GM18505 (cell line): ENCODE data around the gene ANGEL2.
"Not testable (repeated sequence)": the region's sequence is repeated elsewhere in the genome, so short reads cannot be mapped to it uniquely, and the experiment has no call there.

Experiments
- ATAC-seq: cut with Tn5 transposase; IDR thresholded peaks from one replicate; pipeline ENCODE4 v1.9.1; 2021; ENCODE audit not compliant: unreplicated experiment
- POLR2A ChIP-seq: IDR thresholded peaks from 4 replicates; pipeline ENCODE4 v1.6.1; 2011; ENCODE audit warnings: borderline replicate concordance; ENCODE audit not compliant: insufficient read depth, insufficient read length; ENCODE audit errors: extremely low read depth

ANGEL2 gene, protein sequence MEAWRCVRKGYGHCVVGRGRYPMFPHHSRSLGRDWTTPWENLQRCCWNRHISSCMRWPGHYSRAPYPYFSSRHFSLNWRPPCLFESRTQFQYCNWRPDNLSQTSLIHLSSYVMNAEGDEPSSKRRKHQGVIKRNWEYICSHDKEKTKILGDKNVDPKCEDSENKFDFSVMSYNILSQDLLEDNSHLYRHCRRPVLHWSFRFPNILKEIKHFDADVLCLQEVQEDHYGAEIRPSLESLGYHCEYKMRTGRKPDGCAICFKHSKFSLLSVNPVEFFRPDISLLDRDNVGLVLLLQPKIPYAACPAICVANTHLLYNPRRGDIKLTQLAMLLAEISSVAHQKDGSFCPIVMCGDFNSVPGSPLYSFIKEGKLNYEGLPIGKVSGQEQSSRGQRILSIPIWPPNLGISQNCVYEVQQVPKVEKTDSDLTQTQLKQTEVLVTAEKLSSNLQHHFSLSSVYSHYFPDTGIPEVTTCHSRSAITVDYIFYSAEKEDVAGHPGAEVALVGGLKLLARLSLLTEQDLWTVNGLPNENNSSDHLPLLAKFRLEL

DNA sequence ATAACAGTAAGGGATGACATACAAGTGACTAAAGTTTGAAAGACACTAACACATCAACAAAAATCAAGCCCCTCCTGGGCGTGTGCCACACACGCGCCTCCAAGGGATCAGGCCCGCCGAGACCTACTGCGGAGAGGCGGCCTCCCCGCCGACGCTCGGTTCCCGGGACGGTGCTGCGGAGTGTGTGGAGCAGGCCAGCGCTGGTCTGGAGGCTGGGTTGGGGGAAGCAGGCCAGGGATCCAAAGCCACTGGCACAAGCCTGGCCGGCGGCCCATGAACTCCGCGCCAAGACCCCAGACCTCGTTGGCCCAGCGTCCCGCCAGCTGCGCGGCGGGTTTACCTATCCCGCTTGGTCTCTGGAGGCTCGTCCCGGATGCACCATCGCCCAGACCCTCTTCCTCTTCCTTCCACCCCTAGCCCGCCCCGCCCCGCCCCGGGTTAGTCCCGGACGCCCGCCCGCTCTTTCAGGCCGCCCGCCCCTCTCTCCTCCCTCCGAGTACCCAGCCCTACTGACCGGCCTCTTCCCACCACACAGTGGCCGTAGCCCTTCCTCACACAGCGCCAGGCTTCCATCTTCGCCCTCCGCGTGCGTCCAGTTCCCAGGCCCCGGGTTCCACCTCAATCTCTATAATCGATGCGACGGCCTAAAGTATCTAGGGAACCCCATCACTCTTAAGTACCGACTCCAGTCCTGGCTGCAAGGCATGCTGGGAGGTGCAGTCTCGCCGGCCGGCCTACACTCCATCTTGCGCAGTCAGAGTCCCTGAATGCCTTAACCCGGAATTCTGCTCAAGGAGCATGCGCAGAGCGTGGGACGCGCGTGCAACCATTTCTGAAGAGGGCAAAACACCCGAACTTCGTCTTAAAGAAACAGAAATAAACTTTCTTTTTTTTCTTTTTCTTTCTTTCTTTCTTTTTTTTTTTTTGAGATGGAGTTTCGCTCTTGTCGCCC lies at the start of gene ANGEL2:
Gene ANGEL2, minus strand, starts transcription at position 769 of the 952 bp plus-strand sequence. Its CDS starts 196 bp downstream, at position 573.
- TF ChIP-seq POLR2A, result peak; percentile 91
- ATAC-seq, result peak; percentile 94

DNA sequence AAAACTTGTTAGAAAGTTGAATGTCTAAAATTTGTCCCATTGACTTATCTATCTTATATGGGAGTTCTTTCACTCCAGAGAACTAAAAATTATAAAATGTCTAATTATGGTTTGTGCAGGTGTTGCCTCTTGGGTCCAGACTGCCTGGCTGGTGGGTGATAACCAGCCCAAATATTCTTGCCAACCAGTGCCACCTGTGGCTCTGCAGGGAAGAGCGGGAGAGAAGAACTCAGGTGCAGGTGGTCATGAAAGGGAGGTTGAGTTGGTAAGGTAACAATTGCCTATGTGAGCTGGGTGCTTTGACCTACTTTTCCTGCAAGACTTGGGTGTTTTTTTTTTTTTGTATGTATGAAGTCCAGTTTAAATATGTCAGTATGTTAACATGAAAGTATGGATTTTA lies 45.6 kb upstream of the ANGEL2 start:
- ATAC-seq, result no peak
- no peak for TF ChIP-seq POLR2A

DNA sequence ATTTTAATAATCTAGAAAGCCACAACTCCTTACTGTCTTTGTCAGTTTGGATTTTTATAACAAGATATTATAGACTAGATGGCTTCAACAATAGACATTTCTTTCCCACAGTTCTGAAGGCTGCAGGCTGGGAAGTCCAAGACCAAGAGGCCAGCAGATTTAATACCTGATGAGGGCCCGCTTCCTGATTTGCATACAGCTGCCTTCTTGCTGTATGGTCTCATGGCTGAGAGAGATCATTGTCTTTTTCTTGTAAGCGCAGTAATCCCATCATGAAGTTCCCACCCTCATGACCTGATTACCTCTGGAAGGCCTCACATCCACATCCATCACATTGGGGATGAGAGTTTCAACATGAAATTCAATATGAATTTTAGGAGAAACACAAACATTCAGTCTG lies 45.2 kb upstream of the ANGEL2 start:
- TF ChIP-seq POLR2A, result no peak
- ATAC-seq, result no peak

DNA sequence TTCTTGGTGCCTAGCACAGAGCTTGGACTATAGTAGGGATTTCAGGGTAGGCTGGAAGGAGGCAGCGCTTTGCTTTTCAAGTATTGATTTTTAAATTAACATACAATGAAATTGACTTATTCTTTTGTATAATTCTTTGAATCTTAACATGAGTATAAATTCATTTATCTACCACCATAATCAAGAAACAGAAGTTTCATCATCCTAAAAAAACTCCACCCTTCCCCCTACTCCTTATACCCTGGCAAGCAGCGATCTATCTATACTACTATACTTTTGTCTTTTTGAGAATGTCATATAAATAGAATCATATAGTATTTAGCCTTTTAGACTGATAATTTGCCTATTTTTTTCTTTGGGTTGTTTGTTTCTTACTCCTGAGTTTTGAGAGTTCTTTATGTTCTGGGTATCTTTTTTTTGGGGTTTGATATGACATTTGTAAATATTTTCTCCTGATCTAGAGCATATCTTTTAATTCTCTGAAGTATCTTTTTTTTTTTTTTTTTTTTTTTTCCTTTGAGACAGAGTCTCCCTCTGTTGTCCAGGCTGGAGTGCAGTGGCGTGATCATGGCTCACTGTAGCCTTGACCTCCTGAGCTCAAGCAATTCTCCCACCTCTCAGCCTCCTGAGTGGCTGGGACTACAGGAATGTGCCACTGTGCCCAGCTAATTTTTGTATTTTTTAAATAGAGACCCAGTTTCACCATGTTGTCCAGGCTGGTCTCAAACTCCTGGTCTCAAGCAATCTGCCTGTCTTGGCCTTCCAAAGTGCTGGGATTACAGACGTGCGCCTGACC lies 41.8 kb upstream of the ANGEL2 start:
- no peak for ATAC-seq
- TF ChIP-seq POLR2A, result no peak

DNA sequence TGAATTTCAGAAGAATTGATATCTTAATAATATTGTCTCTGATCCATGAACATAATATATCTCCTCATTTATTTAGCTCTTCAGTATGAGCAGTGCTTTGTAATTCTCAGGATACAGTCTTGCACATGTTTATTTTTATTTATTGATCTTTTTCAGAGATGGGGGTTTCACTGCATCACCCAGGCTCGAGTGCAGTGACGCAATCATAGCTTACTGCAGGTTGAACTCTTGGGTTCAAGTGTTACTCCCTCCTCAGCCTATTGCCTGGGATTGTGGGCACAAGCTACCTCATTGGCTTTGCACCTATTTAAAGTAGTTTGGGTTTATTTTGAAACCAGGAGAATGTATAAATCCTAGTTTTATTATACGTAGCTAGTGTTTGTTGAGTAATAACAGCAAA lies 40.1 kb upstream of the ANGEL2 start:
- TF ChIP-seq POLR2A, result no peak

DNA sequence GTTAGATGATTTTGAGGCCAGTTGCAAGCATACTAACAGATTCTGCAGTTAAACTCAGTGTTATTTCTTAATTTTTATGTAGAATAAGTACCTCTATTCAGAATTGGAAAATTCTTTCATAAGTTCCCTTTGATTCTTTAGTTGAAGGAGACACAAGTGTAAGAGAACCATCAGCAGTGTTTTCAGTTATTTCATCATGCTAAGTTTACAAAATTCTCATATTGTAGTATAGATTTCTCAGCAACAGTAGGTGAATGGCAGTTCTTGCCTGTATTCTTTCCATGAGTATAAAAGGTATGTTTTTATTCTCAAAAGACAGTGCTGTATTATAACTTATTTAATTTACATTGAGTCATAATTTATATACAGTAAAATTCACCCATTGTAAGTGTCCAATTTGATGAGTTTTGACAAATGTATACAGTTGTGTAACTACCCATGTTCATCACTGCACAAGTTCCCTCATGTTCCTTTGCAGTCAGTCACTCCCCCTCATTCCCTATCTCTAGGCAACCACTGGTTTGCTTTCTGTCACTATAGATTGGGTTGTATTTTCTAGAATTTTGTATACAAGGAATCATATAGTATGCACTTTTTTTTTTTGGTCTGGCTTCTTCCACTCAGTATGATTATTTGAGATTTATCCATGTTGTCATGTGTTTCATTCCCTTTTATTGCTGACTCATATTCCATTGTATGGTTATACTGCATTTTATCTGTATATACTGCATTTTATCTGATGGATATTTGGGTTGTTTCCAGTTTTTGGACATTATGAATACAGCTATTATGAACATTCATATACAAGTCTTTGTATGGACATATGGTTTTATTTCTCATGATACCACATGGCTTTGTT lies 39.3 kb upstream of the ANGEL2 start:
- no peak for TF ChIP-seq POLR2A
- ATAC-seq, result no peak

More for the DNA sequence above, 40.1 kb upstream of the ANGEL2 start:
- ATAC-seq, result no peak

DNA sequence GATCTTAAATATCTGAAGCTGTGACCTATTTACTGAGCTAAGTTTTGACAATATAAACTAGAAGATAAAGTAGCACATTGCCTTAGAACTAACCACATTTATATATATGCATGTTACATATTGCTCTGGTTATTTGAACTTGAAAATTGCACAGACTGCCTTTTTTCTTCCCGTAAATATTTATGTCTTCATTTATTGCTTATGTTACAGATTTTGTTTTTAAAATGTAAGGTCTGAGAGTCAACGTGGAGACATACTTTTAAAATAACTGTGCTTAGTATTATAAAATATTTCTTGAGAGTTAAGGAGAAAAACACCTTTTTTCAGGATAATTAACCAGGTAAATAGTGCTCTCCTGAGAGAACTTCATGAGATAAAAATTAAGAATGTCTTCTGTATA lies 38.5 kb upstream of the ANGEL2 start:
- no peak for TF ChIP-seq POLR2A
- no peak for ATAC-seq

DNA sequence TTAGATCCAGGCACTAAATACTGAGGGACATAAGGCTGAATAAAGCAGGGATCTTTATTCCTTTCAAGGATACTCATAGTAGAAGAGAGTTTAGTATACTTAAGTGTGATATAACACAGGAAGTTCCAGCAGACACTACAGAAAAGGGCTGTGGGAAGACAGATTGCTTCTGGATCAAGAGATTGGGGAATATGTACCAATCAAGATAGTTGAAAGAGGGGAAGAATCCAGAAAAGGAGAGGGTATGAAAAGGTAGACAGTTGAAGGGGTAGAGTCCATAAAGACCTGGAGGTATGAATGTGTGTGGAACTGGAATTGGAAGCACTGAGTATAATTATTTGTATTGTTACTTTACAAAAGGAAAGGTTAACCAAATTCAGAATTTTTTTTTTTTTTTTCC lies 37.8 kb upstream of the ANGEL2 start:
- ATAC-seq, result no peak
- TF ChIP-seq POLR2A, result no peak

DNA sequence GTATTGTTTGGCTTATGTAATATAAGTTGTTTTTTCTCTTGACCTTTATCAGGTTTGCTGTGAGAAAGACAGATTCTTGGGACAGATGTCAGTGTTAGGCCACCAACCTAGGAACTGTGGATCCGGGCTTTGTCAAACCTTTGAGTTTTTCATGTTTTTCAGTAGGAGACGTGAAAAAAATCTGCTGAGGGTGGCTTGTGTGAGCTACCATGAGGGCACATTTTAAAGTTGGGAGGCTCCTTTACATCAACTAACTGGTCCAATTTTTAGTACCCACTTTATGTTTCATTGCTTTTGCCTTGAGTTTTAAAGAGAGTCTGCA lies 36.2 kb upstream of the ANGEL2 start:
- ATAC-seq, result no peak
- no peak for TF ChIP-seq POLR2A

DNA sequence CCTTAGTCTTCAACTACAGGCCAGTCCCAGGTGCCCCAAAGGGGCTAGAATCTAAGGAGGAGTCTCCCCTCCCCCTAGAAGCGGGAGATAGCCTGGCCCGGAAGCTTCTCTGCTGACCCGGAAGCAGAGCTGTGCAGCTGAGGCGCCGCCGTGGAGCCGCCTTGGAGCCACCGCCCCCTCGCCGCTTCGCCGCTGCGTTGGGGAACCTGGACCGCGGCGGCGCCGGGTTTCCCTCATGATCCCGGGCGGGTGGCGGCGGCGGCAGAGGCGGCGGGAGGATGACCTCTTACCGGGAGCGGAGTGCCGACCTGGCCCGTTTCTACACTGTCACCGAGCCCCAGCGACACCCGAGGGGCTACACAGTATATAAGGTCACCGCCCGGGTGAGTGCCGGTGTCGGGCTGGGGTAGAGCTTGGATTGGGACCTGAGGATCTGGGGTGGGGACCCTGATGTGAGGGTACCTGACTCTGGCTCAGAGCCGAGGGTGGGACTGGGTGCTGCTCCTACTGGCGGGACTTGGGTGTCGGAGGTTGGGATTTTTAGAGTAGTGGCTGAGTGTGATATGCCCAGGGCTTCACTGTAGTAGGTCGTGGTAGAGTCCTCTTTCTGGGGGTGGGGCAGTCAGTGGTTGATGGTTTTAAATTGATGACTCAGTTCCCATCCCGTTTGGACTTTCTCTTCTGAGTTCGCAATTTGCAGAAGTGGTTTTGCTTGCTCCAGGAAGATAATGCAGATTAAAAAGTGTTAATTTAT lies 35.6 kb upstream of the ANGEL2 start, which contains the start of gene RPS6KC1:
Gene RPS6KC1, plus strand, starts transcription at position 115 of the 754 bp plus-strand sequence. Its CDS starts 164 bp downstream, at position 279.
- ATAC-seq, result peak; percentile 97
- peak; percentile 72 for TF ChIP-seq POLR2A

DNA sequence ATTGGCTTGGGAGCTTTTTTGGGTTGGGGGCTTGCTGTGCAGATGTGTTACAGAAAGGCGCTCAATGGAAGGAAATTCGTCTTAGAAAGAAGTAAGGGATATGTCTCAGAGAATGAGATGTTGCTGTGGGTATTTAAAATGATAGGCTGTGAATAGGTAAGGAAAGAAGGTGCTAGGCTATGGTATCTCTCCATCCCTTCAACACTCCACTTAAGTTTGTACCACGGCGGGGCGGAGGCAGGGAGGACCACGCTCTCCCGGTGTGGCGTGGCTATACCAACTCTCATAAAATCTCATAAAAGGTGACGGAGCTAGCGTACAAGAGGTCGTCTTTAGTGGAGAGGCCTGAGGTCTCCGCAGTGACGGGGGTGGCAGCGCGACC lies 35.1 kb upstream of the ANGEL2 start:
- peak; percentile 17 for ATAC-seq
- no peak for TF ChIP-seq POLR2A

DNA sequence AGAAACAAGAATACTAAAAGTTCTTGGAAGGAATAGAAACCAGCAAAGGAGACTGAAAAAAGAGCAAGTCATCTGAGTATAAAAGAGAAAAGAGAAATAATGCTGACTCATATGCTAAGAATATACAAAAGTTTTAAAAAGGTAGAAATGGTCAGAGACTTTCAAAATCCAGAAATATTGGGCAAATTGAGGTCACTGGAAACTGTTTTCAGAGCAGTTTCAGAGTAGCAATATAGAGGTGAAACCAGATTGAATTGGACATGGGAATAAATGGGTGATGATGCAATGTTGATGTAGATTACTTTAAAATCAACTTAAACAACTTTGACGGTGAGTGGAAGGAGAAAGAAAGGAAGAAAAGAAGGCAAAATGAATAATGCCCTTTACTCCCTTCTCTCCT lies 33.6 kb upstream of the ANGEL2 start:
- no peak for TF ChIP-seq POLR2A

DNA sequence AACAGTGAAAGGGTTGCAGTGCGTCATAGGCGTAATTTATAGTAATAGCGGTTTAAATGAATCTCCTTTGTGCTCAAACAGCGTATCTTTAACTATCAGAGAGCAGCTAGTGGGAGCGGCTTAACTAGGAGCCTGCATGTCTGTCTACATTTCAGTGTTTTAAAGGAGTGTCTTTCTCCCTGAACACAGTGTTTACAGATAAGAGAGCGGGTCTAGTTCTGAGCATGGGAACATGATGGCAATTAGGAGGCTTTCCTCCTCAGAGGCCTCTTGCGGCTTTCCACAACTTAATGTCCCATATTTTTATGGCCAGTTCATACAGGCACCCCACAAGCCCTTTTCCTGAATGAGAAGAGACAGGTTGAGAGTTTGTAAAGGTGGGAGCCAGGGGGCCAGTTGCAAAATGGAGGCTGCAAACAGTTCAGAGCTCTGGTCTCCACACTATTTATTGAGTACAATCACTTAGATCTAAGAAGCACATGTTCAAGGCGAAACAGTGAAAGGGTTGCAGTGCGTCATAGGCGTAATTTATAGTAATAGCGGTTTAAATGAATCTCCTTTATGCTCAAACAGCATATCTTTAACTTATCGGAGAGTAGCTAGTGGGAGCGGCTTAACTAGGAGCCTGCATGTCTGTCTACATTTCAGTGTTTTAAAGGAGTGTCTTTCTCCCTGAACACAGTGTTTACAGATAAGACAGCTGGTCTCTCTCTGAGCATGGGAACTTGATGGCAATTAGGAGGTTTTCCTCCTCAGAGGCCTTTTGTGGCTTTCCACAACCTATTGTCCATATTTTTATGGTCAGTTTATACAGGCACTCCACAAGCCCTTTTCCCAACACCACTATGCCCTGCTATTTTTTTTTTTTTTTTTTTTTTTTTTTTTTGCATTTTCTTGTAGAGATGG lies 29.9 kb upstream of the ANGEL2 start:
- not testable (repeated sequence) for ATAC-seq

More for the DNA sequence above, 33.6 kb upstream of the ANGEL2 start:
- no peak for ATAC-seq
